Parathyroid adenoma (tissue), 2 donors: ENCODE measurements around the gene COL23A1.

ENCODE experiments used
- H2AFZ ChIP-seq: fragments of 300-600 bp; sonication (generic); one replicate; pipeline ENCODE4 v1.7.0; 2017; ENCODE audit warnings: antibody characterized with exemption, mild to moderate bottlenecking
- H3K27ac ChIP-seq: fragments of 300-600 bp; sonication (generic); one replicate; pipeline ENCODE4 v1.7.0; 2017
- H3K27me3 ChIP-seq: fragments of 300-600 bp; sonication (generic); one replicate; pipeline ENCODE4 v1.7.0; 2017; ENCODE audit warnings: low read length; ENCODE audit not compliant: control insufficient read depth, insufficient read depth
- H3K36me3 ChIP-seq: fragments of 300-600 bp; sonication (generic); one replicate; pipeline ENCODE4 v1.7.0; 2017; ENCODE audit warnings: low read length; ENCODE audit not compliant: control insufficient read depth, insufficient read depth
- H3K4me1 ChIP-seq: fragments of 300-600 bp; sonication (generic); one replicate; pipeline ENCODE4 v1.7.0; 2017; ENCODE audit warnings: control low read depth
- H3K4me2 ChIP-seq: fragments of 300-600 bp; sonication (generic); one replicate; pipeline ENCODE4 v1.7.0; 2017; ENCODE audit warnings: low read length
- H3K4me3 ChIP-seq: fragments of 300-600 bp; sonication (generic); one replicate; pipeline ENCODE4 v1.7.0; 2017; ENCODE audit warnings: low read depth, low read length
- H3K79me2 ChIP-seq: fragments of 300-600 bp; sonication (generic); one replicate; pipeline ENCODE4 v1.7.0; 2017; ENCODE audit warnings: control low read depth
- H3K9ac ChIP-seq: fragments of 300-600 bp; sonication (generic); one replicate; pipeline ENCODE4 v1.7.0; 2017; ENCODE audit warnings: mild to moderate bottlenecking
- H3K9me3 ChIP-seq: fragments of 300-600 bp; sonication (generic); one replicate; pipeline ENCODE4 v1.7.0; 2017; ENCODE audit warnings: low read length; ENCODE audit not compliant: control insufficient read depth
- CTCF ChIP-seq: fragments of 300-600 bp; sonication (generic); IDR thresholded peaks from one replicate; pipeline ENCODE4 v1.7.0; 2017; ENCODE audit warnings: antibody characterized with exemption, mild to moderate bottlenecking
- donor health status: primary hyperparathyroidism.

The COL23A1 gene

GRCh38 chr5:178378527-178379484 is 211.4 kb downstream of the COL23A1 start:
- no peak for TF ChIP-seq CTCF
- no peak overlapping the region for H3K9ac ChIP-seq

GRCh38 chr5:178377583-178378270 is 212.5 kb downstream of the COL23A1 start:
- H3K4me1 ChIP-seq, result peaks cover 17% of the 10 kb centered on the region
- no peaks in the 10 kb centered on the region for H3K9me3 ChIP-seq
- no peak overlapping the region for H3K27ac ChIP-seq
- no peak overlapping the region for H3K4me2 ChIP-seq
- H2AFZ ChIP-seq, result no peak overlapping the region
- TF ChIP-seq CTCF, result no peak
- no peaks in the 10 kb centered on the region for H3K79me2 ChIP-seq
- H3K27me3 ChIP-seq, result no peaks in the 10 kb centered on the region
- H3K36me3 ChIP-seq, result no peaks in the 10 kb centered on the region
- H3K4me3 ChIP-seq, result no peak overlapping the region
- no peak overlapping the region for H3K9ac ChIP-seq

More at GRCh38 chr5:178378527-178379484, 211.4 kb downstream of the COL23A1 start:
- H3K27ac ChIP-seq, result no peak overlapping the region
- H3K4me2 ChIP-seq, result peak overlapping the region; percentile 52
- no peak overlapping the region for H2AFZ ChIP-seq
- H3K4me3 ChIP-seq, result peak overlapping the region; percentile 41
- H3K27me3 ChIP-seq, result no peaks in the 10 kb centered on the region
- H3K36me3 ChIP-seq, result no peaks in the 10 kb centered on the region
- no peaks in the 10 kb centered on the region for H3K79me2 ChIP-seq
- peaks cover 22% of the 10 kb centered on the region for H3K4me1 ChIP-seq
- no peaks in the 10 kb centered on the region for H3K9me3 ChIP-seq

- no peak overlapping the region for H3K27ac ChIP-seq
These were observed 213.1 kb downstream of the COL23A1 start for GRCh38 chr5:178376921-178377582.

GRCh38 chr5:178375348-178375747 is 214.8 kb downstream of the COL23A1 start:
- Histone ChIP-seq H3K4me2 (no peak overlapping the region), H3K9me3 (no peaks in the 10 kb centered on the region), H3K9ac (no peak overlapping the region), H3K27me3 (no peaks in the 10 kb centered on the region), H3K4me3 (no peak overlapping the region), H3K4me1 (peaks cover 11% of the 10 kb centered on the region), H3K27ac (no peak overlapping the region), H3K36me3 (no peaks in the 10 kb centered on the region), H3K79me2 (no peaks in the 10 kb centered on the region), H2AFZ (no peak overlapping the region)
- no peak for TF ChIP-seq CTCF

More at GRCh38 chr5:178376921-178377582, 213.1 kb downstream of the COL23A1 start:
- H2AFZ ChIP-seq, result no peak overlapping the region
- H3K36me3 ChIP-seq, result no peaks in the 10 kb centered on the region
- no peaks in the 10 kb centered on the region for H3K9me3 ChIP-seq
- H3K4me1 ChIP-seq, result peaks cover 11% of the 10 kb centered on the region
- TF ChIP-seq CTCF, result no peak
- no peak overlapping the region for H3K9ac ChIP-seq
- no peaks in the 10 kb centered on the region for H3K27me3 ChIP-seq
- H3K4me3 ChIP-seq, result no peak overlapping the region
- no peaks in the 10 kb centered on the region for H3K79me2 ChIP-seq
- no peak overlapping the region for H3K4me2 ChIP-seq
